Posterior vena cava (tissue), 2 donors: ENCODE measurements around the gene PHYHD1. TPM values are rescaled to one million over a fixed set of nuclear protein-coding genes. Genes with fewer than 3 reads are reported as not detected.

Experiments used
- DNase-seq: peaks from one replicate; pipeline ENCODE4 v3.0.0-alpha.2; 2020; ENCODE audit warnings: low spot score
- intact Hi-C, 2 donors: fragments of 100-400 bp; cut with DNase I; formaldehyde crosslinking; loops; one replicate each; pipeline versions ENCODE4 v1.14.1 to v1.14.2; 2022 to 2023
- total RNA-seq, 2 donors: library from RNA; stranded (reverse); fragmentation: NEBNext Ultra II Directional; extraction: Animal tissue kit (Norgen Biotek cat#: 25700); gene quantifications; one replicate each; pipeline ENCODE4 v1.2.1, GENCODE V29; 2021
- donor health status: DM: yes; HTN: yes; CAD: no.
- donor health status: DM: yes; HTN: yes; CAD: no.

The PHYHD1 gene
- total RNA-seq, 2 donors from 2014 or later: 11.4 to 24.8 TPM

- intact Hi-C loops: no loop called here
- no peak for DNase-seq
Observed at GRCh38 chr9:128898845-128899565, 21.8 kb upstream of the PHYHD1 start.

- DNase-seq: no peak
- intact Hi-C loops: no loop called here
Observed at GRCh38 chr9:128899566-128900322, 21.0 kb upstream of the PHYHD1 start.

GRCh38 chr9:128901379-128901778, 19.4 kb upstream of the PHYHD1 start:
- intact Hi-C loops: no loop called here
- no peak for DNase-seq

GRCh38 chr9:128901822-128902221, 19.0 kb upstream of the PHYHD1 start:
- no peak for DNase-seq
- intact Hi-C loops: no loop called here

DNA sequence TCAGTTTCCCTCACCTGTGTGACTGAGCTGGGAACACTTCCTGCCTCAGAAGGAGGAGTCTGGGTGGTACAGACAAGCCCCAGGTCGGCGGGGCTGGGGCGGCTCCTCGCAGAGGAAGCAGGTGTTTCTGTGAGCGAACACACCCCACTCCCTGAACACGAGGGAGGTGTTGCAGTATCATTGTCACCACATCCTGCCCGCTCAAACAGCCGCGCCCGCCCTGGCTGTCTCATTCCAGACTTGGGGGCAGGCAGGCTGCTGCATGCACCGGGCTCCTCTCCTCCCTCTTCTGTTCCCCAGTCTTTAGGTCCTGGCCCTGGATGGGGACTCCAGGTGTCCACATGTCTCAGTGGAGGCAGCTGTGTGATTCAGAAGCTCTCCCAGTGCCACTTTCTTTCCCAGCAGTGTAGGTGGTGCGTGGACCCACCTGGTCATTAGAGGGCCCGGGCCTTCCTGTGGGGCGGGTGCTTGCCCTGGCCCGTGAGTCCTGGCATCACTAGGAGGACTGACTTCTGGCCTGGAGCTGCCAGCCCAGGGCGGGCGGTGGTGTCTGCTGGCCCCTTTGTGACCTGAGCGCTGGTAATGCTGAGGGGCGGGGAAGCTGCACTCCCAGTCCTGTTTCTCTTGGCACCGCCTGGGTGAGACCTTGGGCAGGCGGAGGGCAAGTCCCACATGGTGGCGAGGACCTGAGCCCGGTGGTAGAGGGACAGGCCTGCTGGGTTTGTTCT, 18.3 kb upstream of the PHYHD1 start:
- no peak for DNase-seq
- intact Hi-C loops: no loop called here

DNA sequence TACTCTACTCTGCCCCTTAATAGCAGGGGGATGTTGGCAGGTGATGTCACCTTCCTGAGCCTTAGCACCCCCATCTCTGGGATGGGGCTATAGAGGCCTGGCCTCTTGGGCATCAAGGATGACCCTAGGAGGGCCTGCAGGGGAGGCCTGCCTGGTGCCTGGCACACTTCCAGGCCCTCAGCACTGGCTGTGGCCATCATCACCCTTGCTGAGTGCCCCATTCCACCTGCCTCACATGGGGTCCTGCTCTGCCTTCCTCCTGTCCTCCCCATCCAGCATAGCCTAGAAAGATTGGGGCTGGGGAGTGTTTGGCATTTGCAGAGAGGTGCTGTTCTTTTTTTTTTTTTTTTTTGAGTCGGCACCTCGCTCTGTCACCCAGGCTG, 17.7 kb upstream of the PHYHD1 start:
- no peak for DNase-seq
- intact Hi-C loops: no loop called here

- intact Hi-C loops: no loop called here
- no peak for DNase-seq
Observed at GRCh38 chr9:128903871-128904620, 16.7 kb upstream of the PHYHD1 start.

GRCh38 chr9:128905964-128906363, 14.8 kb upstream of the PHYHD1 start:
- DNase-seq: no peak

DNA sequence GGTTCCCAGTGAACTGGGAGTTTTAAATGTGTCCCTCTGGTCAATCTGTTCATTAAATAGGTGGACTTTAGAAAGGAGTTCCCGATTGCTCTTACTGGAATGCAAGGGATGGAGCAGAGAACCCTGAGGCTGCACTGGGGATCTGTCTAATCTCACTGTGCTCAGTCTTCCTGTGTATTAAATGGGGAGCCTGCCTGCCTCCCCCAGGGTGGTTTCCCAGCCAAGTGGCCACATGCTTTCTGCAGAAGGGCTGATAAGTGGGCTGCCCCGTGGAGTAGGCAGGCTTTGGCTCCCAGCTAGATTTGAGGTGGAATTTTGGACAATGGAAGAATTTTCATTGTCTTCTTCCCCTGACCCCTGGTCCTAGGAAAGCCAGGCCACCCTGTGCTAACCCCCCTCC, 14.0 kb upstream of the PHYHD1 start:
- intact Hi-C loops: no loop called here
- no peak for DNase-seq

More at GRCh38 chr9:128905964-128906363, 14.8 kb upstream of the PHYHD1 start:
- intact Hi-C loops: no loop called here

DNA sequence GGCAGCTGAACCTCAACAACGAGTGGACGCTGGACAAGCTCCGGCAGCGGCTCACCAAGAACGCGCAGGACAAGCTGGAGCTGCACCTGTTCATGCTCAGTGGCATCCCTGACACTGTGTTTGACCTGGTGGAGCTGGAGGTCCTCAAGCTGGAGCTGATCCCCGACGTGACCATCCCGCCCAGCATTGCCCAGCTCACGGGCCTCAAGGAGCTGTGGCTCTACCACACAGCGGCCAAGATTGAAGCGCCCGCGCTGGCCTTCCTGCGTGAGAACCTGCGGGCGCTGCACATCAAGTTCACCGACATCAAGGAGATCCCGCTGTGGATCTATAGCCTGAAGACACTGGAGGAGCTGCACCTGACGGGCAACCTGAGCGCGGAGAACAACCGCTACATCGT, 12.4 kb upstream of the PHYHD1 start:
- intact Hi-C loops: no loop called here
- no peak for DNase-seq

DNA sequence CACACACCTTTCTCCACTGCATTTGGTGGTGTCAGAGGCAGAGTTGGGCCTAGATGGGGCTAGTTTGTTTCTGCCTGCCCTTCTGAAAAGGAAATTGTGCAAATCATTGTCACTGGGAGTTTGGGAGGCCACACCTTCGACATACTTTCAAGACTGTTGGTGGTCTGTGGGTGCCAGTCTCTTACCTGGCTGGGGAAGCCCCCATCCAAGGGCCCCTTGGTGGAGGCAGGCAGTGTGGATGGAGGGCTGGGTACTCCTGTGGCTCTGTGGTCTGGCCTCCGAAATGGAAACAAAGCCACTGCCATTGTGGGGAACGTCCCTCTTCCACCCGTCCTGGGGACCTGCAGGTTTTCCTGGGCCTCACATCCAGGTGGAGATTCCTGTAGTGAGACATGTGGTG, 10.9 kb upstream of the PHYHD1 start:
- intact Hi-C loops: no loop called here
- DNase-seq: no peak

GRCh38 chr9:128910906-128911305, 9.9 kb upstream of the PHYHD1 start:
- intact Hi-C loops: no loop called here
- DNase-seq: no peak

DNA sequence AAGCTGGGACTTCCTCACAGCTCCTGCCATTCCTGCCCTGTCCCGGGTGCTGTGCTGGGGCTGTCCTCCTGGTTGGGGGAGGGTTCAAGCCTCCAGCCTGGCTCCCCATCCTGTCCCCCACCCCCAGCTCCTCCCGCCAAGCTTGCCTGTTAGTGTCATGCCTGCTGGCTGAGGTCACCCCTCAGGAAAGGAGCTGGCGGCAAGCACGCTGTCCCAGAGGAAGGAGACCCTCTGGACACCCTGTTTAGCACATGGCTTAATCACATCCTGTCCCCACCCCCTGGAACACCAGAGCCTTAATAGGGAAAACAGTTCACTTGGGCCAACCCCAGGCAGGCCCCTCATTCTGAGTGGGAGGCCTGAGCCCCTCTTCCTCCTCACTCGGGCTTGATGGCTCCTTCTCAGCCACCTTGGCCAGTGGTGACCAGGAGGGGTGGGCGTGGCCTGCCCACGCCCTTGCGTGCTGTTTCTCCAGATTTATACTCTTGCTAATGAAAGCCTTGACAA, 9.2 kb upstream of the PHYHD1 start:
- peak; percentile 86 for DNase-seq
- intact Hi-C loops: no loop called here

DNA sequence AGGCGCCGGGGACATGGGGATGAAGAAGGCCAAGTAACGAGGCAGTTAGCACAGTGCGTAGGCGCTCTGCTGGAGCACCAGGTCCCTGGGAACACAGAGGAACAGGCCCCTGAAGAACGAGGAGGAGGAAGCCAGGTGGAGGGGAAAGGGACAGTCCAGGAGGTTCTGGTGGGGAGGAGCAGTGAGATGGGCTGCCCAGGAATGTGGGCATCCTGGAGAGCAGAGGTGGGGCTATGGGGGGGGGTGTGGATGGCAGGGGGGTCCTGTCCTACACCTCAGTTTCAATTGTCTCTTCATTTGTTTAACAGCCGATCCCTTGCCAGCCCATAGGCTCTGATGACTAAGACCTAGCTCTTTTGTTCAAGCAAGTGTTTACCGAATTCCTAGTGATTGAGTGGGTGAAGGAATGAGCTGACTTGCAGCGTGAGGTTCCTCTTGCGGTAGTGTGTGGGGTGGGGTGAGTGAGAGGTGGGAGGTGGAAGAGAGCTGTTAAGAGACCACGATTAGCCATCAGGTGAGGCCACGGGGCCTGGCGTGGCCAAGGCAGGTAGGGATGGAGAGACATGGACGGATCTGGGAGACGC, 8.4 kb upstream of the PHYHD1 start:
- DNase-seq: no peak
- intact Hi-C loops: no loop called here

- DNase-seq: no peak
- intact Hi-C loops: no loop called here
Observed at GRCh38 chr9:128913048-128913900, 7.5 kb upstream of the PHYHD1 start.

GRCh38 chr9:128913995-128914772, 6.6 kb upstream of the PHYHD1 start:
- no peak for DNase-seq
- intact Hi-C loops: no loop called here

GRCh38 chr9:128916204-128916603, 4.6 kb upstream of the PHYHD1 start:
- peak; percentile 91 for DNase-seq
- intact Hi-C loops: no loop called here
